HepG2 (cell line): ENCODE data around the gene EPM2A. TPM values are rescaled to one million over a fixed set of nuclear protein-coding genes. Genes with fewer than 3 reads are reported as not detected.
A peak's percentile ranks its signal among the peaks of the same experiment; 100 is the strongest.

ENCODE experiments used
- ATF7-NPFF ChIP-seq: sonication (generic); formaldehyde crosslinking; IDR thresholded peaks from 2 replicates; pipeline ENCODE4 v1.8.1; 2023; ENCODE audit warnings: mild to moderate bottlenecking, low read depth, missing genetic modification reagents, moderate library complexity
- BRCA1 ChIP-seq: sonication (generic); formaldehyde crosslinking; IDR thresholded peaks from 2 replicates; pipeline ENCODE4 v1.4.0; 2020; ENCODE audit warnings: missing genetic modification reagents
- EED ChIP-seq: sonication (generic); formaldehyde crosslinking; IDR thresholded peaks from 2 replicates; pipeline ENCODE4 v1.5.0; 2020; ENCODE audit warnings: mild to moderate bottlenecking, missing genetic modification reagents
- HOXA5 ChIP-seq: sonication (generic); formaldehyde crosslinking; IDR thresholded peaks from 2 replicates; pipeline ENCODE4 v1.4.0; 2020; ENCODE audit warnings: missing genetic modification reagents
- NFRKB ChIP-seq: fragments of 450-650 bp; IDR thresholded peaks from 2 replicates; pipeline ENCODE4 v1.6.1; 2017
- RAD21 ChIP-seq: fragments of 450-650 bp; formaldehyde crosslinking; IDR thresholded peaks from 2 replicates; pipeline ENCODE4 v1.5.0; 2020; ENCODE audit warnings: mild to moderate bottlenecking
- STAT5B ChIP-seq: sonication (generic); formaldehyde crosslinking; IDR thresholded peaks from 2 replicates; pipeline ENCODE4 v1.4.0; 2020; ENCODE audit warnings: missing genetic modification reagents
- ZMAT3 ChIP-seq: sonication (generic); formaldehyde crosslinking; conservative IDR thresholded peaks from 2 replicates; pipeline ENCODE4 v1.7.0; 2021; ENCODE audit warnings: missing genetic modification reagents
- ZNF605 ChIP-seq: sonication (generic); formaldehyde crosslinking; IDR thresholded peaks from 2 replicates; pipeline ENCODE4 v1.8.0; 2022; ENCODE audit warnings: mild to moderate bottlenecking, missing genetic modification reagents
- ZNF619 ChIP-seq: sonication (generic); formaldehyde crosslinking; IDR thresholded peaks from 2 replicates; pipeline ENCODE4 v1.4.0; 2020; ENCODE audit warnings: mild to moderate bottlenecking, missing genetic modification reagents
- ZSCAN9 ChIP-seq: IDR thresholded peaks from 2 replicates; pipeline ENCODE4 v1.6.1; 2016; ENCODE audit warnings: borderline replicate concordance
- polyA plus RNA-seq, 8 experiments: library from polyadenylated mRNA; depleted of rRNA in 3 of 8; stranded (reverse) in 7 of 8; unstranded in 1 of 8; fragments of >200 nt; fragmentation: Illumina TruSeq in 4 of 8; extraction: Trizol in 4 of 8; gene quantifications; 2 replicates each; pipeline versions ENCODE4 v1.2.1 to v1.2.3, GENCODE V29; 2011 to 2016; ENCODE audit warnings: low read depth in 4 of 8, missing spikeins in 1 of 8, mixed read lengths in 1 of 8; ENCODE audit not compliant: insufficient read depth in 1 of 8
- total RNA-seq, 5 experiments: library from RNA; depleted of rRNA; stranded (reverse); fragments of >200 nt; fragmentation: Illumina TruSeq; extraction: Trizol; gene quantifications; 2 replicates each; pipeline ENCODE4 v1.2.3, GENCODE V29; 2016; ENCODE audit warnings: low read depth in 1 of 5
- TF ChIP-seq, protein P1 (sequence below): IDR thresholded peaks from 2 replicates; pipeline ENCODE4 v1.6.1; 2016; ENCODE audit warnings: missing compliant biosample characterization, missing genetic modification reagents, borderline replicate concordance
- TF ChIP-seq, protein P2 (sequence below): sonication (generic); formaldehyde crosslinking; IDR thresholded peaks from 2 replicates; pipeline ENCODE4 v1.8.0; 2022; ENCODE audit warnings: low read depth, missing genetic modification reagents
- TF ChIP-seq, protein P3 (sequence below): sonication (generic); formaldehyde crosslinking; IDR thresholded peaks from 2 replicates; pipeline ENCODE4 v1.9.0; 2021; ENCODE audit warnings: missing genetic modification reagents, borderline replicate concordance
- TF ChIP-seq, protein P4 (sequence below): sonication (generic); formaldehyde crosslinking; conservative IDR thresholded peaks from 2 replicates; pipeline ENCODE4 v1.8.1; 2023; ENCODE audit warnings: missing genetic modification reagents
- TF ChIP-seq, protein P5 (sequence below): sonication (generic); formaldehyde crosslinking; conservative IDR thresholded peaks from 2 replicates; pipeline ENCODE4 v1.4.0; 2020; ENCODE audit warnings: missing genetic modification reagents
- TF ChIP-seq, protein P6 (sequence below): sonication (generic); formaldehyde crosslinking; IDR thresholded peaks from 2 replicates; pipeline ENCODE4 v1.8.0; 2023; ENCODE audit warnings: mild to moderate bottlenecking, missing genetic modification reagents
- TF ChIP-seq, protein P7 (sequence below): sonication (generic); formaldehyde crosslinking; IDR thresholded peaks from 2 replicates; pipeline ENCODE4 v1.8.0; 2022; ENCODE audit warnings: mild to moderate bottlenecking, missing genetic modification reagents; ENCODE audit not compliant: insufficient replicate concordance

The EPM2A gene
- total and polyA plus RNA-seq, 2 of the 13 experiments (the other 11 are each of a cell fraction or from before 2014, with no cell fraction given), result 4.6 to 9.2 TPM

DNA sequence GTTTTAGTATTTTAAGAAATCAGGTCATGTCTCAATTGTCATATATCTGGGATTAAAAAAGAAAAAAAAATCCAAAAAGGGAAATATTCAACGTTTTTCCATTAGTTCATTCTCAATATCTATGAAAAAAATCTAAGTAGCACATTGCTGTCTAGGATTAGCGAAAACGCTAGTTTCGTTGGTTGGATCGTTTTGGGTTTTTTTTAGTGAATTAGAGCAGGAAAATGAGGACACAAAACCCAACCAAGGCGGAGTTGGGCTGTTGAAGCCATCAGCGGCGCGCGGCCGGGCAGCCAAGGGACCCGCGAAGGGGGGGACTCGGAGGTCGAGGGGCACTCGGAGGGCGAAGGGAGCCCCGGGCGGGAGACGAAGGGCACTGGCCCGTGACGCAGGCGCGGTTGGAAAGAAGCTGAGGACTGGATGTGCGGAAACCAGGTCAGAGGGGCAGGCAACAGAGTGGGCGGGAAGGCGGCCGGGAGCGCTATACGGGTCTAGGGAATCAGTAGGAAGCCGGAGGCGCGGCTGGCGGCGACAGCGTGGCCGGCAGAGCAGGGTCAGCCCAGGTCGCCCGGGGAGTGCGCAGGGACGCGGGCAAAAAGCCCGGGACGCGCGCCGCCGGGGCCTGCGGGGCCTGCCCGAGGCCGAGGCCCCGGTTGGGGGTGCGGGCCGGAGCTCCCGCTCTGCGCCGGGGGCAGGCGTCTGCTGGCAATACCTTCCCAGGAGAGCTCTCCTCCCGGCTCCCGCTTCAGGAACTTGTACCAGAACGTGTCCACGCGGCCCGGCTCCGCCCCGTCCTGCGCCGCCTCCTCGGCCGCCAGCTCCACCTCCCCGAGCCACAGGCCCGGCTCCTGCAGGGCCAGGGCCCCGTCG is 599 bp downstream of the EPM2A start (continued):
- TF ChIP-seq EED (CRISPR knock-in tag) (peak; percentile 79; the same call in 1 of the 2 replicates), NFRKB (no peak), STAT5B (CRISPR knock-in tag) (no peak), ZNF605 (CRISPR knock-in tag) (peak; percentile 87), ZNF619 (CRISPR knock-in tag) (0 out of 2 replicates have a peak, but pooled peaks have one; percentile 80), RAD21 (CRISPR knock-in tag) (peak; percentile 61), BRCA1 (CRISPR knock-in tag) (peak; percentile 81; the same call in 1 of the 2 replicates), ATF7-NPFF (CRISPR knock-in tag) (peak; percentile 92), ZMAT3 (peak; percentile 80), ZSCAN9 (CRISPR knock-in tag) (no peak), HOXA5 (CRISPR knock-in tag) (peak; percentile 96)
- TF ChIP-seq, protein P1, sequence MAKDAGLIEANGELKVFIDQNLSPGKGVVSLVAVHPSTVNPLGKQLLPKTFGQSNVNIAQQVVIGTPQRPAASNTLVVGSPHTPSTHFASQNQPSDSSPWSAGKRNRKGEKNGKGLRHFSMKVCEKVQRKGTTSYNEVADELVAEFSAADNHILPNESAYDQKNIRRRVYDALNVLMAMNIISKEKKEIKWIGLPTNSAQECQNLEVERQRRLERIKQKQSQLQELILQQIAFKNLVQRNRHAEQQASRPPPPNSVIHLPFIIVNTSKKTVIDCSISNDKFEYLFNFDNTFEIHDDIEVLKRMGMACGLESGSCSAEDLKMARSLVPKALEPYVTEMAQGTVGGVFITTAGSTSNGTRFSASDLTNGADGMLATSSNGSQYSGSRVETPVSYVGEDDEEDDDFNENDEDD (CRISPR knock-in tag), result peak; percentile 92; the same call in 1 of the 2 replicates
- TF ChIP-seq, protein P2, sequence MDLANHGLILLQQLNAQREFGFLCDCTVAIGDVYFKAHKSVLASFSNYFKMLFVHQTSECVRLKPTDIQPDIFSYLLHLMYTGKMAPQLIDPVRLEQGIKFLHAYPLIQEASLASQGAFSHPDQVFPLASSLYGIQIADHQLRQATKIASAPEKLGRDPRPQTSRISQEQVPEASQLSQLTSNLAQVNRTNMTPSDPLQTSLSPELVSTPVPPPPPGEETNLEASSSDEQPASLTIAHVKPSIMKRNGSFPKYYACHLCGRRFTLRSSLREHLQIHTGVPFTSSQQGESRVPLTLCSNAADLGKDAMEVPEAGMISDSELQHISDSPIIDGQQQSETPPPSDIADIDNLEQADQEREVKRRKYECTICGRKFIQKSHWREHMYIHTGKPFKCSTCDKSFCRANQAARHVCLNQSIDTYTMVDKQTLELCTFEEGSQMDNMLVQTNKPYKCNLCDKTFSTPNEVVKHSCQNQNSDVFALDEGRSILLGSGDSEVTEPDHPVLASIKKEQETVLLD (CRISPR knock-in tag), result peak; percentile 79; the same call in 1 of the 2 replicates
- TF ChIP-seq, protein P3, sequence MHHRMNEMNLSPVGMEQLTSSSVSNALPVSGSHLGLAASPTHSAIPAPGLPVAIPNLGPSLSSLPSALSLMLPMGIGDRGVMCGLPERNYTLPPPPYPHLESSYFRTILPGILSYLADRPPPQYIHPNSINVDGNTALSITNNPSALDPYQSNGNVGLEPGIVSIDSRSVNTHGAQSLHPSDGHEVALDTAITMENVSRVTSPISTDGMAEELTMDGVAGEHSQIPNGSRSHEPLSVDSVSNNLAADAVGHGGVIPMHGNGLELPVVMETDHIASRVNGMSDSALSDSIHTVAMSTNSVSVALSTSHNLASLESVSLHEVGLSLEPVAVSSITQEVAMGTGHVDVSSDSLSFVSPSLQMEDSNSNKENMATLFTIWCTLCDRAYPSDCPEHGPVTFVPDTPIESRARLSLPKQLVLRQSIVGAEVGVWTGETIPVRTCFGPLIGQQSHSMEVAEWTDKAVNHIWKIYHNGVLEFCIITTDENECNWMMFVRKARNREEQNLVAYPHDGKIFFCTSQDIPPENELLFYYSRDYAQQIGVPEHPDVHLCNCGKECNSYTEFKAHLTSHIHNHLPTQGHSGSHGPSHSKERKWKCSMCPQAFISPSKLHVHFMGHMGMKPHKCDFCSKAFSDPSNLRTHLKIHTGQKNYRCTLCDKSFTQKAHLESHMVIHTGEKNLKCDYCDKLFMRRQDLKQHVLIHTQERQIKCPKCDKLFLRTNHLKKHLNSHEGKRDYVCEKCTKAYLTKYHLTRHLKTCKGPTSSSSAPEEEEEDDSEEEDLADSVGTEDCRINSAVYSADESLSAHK (CRISPR knock-in tag), result no peak
- TF ChIP-seq, protein P4, sequence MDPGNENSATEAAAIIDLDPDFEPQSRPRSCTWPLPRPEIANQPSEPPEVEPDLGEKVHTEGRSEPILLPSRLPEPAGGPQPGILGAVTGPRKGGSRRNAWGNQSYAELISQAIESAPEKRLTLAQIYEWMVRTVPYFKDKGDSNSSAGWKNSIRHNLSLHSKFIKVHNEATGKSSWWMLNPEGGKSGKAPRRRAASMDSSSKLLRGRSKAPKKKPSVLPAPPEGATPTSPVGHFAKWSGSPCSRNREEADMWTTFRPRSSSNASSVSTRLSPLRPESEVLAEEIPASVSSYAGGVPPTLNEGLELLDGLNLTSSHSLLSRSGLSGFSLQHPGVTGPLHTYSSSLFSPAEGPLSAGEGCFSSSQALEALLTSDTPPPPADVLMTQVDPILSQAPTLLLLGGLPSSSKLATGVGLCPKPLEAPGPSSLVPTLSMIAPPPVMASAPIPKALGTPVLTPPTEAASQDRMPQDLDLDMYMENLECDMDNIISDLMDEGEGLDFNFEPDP, result no peak
- TF ChIP-seq, protein P5, sequence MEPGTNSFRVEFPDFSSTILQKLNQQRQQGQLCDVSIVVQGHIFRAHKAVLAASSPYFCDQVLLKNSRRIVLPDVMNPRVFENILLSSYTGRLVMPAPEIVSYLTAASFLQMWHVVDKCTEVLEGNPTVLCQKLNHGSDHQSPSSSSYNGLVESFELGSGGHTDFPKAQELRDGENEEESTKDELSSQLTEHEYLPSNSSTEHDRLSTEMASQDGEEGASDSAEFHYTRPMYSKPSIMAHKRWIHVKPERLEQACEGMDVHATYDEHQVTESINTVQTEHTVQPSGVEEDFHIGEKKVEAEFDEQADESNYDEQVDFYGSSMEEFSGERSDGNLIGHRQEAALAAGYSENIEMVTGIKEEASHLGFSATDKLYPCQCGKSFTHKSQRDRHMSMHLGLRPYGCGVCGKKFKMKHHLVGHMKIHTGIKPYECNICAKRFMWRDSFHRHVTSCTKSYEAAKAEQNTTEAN (CRISPR knock-in tag), result peak; percentile 81
- TF ChIP-seq, protein P6, sequence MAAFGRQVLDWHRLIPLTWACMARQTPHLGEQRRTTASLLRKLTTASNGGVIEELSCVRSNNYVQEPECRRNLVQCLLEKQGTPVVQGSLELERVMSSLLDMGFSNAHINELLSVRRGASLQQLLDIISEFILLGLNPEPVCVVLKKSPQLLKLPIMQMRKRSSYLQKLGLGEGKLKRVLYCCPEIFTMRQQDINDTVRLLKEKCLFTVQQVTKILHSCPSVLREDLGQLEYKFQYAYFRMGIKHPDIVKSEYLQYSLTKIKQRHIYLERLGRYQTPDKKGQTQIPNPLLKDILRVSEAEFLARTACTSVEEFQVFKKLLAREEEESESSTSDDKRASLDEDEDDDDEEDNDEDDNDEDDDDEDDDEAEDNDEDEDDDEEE, result no peak
- TF ChIP-seq, protein P7, sequence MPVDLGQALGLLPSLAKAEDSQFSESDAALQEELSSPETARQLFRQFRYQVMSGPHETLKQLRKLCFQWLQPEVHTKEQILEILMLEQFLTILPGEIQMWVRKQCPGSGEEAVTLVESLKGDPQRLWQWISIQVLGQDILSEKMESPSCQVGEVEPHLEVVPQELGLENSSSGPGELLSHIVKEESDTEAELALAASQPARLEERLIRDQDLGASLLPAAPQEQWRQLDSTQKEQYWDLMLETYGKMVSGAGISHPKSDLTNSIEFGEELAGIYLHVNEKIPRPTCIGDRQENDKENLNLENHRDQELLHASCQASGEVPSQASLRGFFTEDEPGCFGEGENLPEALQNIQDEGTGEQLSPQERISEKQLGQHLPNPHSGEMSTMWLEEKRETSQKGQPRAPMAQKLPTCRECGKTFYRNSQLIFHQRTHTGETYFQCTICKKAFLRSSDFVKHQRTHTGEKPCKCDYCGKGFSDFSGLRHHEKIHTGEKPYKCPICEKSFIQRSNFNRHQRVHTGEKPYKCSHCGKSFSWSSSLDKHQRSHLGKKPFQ (CRISPR knock-in tag), result peak; percentile 46
